Fibroblast of villous mesenchyme (primary cell): Measurements from ENCODE around the gene GZMH. TPM values are rescaled to one million over a fixed set of nuclear protein-coding genes. Genes with fewer than 3 reads are reported as not detected.
"Not testable (repeated sequence)": the region's sequence is repeated elsewhere in the genome, so short reads cannot be mapped to it uniquely, and the experiment has no call there.

ENCODE experiments used
- DNase-seq: peaks from one replicate; pipeline ENCODE4 v3.0.0-alpha.2; 2010; ENCODE audit warnings: low read depth
- H3K4me3 ChIP-seq: 2 replicates; pipeline ENCODE4 v1.5.1; 2011; ENCODE audit warnings: low read depth, mild to moderate bottlenecking, low read length
- total RNA-seq: library from RNA; depleted of rRNA; stranded (reverse); fragments of >200 nt; gene quantifications from 2 replicates; pipeline ENCODE4 v1.2.3, GENCODE V29; 2012
- TF ChIP-seq, protein P1 (sequence below): IDR thresholded peaks from 2 replicates; pipeline ENCODE4 v1.5.1; 2012; ENCODE audit warnings: low read depth, mild to moderate bottlenecking, low read length; ENCODE audit not compliant: insufficient read depth

Gene GZMH
- total RNA-seq, 1 donor: not detected

DNA sequence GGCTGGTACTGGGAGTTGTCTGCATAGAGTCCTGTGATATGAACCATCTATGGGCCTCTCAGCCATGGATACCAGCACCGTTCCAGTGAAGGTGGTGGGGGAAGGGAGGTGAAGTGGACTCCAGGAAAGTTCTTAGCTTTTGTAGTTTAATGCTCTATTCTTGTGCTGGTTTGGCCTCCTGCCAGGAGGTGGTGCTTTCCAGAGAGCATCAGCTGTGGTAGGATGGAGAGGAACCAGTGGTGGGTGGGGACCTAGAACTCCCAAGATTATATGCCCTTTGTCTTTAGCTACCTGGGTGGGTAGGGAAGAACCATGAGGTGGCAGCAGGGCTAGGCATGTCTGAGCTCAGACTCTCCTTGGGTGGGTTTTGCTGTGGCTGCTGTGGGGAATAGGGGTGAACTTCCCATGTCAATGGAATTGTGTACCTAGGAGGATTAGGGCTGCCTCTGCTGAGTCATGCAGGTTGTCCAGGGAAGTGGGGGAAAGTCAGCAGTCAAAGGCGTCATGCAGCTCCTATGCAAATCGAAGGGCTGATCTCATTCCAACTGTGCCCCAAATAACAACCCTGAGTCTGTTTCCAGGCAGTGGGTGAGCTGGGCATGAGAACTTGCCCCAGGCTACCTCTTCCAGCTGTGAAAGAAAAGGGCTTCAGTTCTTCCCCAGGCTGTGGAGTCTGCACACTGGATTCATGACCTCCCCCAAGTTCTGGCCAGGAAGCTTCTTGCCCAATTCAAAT is 14.2 kb downstream of the GZMH start:
- no peak for DNase-seq
- TF ChIP-seq, protein P1, sequence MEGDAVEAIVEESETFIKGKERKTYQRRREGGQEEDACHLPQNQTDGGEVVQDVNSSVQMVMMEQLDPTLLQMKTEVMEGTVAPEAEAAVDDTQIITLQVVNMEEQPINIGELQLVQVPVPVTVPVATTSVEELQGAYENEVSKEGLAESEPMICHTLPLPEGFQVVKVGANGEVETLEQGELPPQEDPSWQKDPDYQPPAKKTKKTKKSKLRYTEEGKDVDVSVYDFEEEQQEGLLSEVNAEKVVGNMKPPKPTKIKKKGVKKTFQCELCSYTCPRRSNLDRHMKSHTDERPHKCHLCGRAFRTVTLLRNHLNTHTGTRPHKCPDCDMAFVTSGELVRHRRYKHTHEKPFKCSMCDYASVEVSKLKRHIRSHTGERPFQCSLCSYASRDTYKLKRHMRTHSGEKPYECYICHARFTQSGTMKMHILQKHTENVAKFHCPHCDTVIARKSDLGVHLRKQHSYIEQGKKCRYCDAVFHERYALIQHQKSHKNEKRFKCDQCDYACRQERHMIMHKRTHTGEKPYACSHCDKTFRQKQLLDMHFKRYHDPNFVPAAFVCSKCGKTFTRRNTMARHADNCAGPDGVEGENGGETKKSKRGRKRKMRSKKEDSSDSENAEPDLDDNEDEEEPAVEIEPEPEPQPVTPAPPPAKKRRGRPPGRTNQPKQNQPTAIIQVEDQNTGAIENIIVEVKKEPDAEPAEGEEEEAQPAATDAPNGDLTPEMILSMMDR: no peak
- H3K4me3 ChIP-seq: no peak overlapping the region

- not testable (repeated sequence) for H3K4me3 ChIP-seq, DNase-seq
These were observed 18.5 kb downstream of the GZMH start for GRCh38 chr14:24591004-24591403.

DNA sequence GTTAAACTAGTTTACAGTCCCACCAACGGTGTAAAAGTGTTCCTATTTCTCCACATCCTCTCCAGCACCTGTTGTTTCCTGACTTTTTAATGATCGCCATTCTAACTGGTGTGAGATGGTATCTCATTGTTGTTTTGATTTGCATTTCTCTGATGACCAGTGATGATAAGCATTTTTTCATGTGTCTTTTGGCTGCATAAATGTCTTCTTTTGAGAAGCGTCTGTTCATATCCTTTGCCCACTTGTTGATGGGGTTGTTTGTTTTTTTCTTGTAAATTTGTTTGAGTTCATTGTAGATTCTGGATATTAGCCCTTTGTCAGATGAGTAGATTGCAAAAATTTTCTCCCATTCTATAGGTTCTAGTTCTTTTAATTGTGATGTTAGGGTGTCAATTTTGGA is 25.1 kb downstream of the GZMH start:
- H3K4me3 ChIP-seq, DNase-seq: not testable (repeated sequence)

DNA sequence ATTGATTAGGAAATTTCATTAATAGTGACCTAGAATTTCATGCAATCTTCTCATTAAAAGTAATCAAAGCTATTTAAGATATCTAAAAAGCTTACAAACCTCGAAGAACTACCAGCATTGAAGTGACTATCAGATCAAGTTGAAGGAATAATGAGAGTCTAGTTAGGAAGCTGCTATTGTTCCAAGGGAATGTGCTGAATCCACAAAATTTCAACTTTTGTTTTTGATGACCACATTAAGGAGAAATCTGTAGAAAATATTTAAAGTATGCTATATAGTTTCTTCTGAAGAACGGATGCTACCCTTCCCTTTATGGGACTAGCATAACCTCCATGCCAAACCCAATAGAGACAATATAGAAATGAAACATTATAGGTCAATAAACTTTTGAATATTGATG is 30.9 kb downstream of the GZMH start:
- DNase-seq: no peak
- TF ChIP-seq, protein P1: no peak
- H3K4me3 ChIP-seq: no peak overlapping the region

DNA sequence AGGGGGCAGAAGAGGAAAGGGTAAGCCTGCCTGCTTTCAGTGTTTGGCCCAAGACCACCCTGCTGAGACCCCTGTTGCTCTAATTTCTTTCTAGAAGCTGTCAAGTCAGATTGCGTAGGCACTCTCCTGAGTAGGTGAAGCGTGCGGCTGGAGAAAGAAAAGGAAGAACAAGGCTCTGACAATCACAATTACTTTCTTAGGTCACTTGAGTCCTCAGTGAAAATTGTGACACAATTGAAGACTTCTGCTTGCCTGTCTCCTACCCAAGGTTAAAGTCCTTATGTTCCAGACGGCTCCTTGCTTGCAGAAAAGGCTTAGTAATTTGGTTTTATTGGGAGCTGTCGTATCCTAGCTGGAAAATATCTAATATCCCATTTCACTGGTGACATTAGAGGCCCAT is 32.7 kb downstream of the GZMH start:
- no peak overlapping the region for H3K4me3 ChIP-seq
- TF ChIP-seq, protein P1: no peak
- DNase-seq: no peak

GRCh38 chr14:24576182-24576581 is 33.3 kb downstream of the GZMH start, which contains the start of gene CTSG:
Gene CTSG, minus strand, starts transcription at chr14:24576250. Its CDS starts 27 bp downstream, at chr14:24576223.
- TF ChIP-seq, protein P1: no peak
- DNase-seq: no peak
- no peak within 1 kb of the TSS for H3K4me3 ChIP-seq

DNA sequence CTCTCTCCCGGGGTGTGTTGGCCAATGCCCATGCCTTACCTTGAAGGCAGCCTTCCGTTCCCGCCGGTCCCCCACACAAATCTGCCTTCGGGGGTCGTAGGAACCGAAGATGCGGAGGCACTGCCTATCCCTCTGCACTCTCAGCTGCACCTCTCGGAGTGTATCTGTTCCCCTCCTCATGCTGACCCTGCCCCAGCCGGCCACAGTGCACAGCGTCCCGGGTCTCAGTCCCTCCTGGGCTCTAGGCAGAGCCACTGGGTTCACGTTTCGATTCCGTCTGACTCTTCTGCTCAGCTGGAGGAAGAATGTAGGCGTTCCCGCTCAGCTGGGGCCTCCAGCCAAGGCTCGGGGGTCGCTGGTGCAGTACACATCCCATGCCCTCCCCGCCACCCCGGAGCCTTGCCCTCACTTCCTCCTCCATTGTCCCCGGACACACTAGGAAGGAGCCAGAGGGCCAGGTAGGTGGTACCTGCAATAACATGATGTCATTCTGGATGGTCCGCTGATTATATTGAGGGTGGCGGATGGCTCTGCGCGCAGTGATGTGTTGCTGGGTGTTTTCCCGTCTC is 35.2 kb downstream of the GZMH start:
- H3K4me3 ChIP-seq: no peak overlapping the region
- TF ChIP-seq, protein P1: no peak
- no peak for DNase-seq

DNA sequence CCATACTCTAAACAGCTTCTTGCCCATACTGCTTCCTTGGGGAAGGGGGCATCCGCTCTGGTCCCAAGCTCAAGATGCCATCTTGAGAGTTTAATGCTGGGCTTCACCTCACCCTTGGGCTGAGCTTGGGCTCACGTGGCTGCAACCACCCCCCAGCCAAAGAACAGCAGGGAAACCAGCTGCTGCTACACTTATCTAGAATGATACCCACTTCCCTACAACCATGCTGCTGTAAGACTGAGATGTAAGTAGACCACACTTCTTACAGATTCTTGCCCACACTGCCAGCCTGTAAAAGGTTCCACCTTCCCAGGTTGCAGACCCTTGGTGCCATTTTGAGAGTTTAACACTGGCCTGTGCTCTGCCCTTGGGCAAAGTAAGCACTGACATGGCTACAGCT is 43.2 kb downstream of the GZMH start:
- H3K4me3 ChIP-seq: no peak overlapping the region
- TF ChIP-seq, protein P1: no peak
- DNase-seq: no peak
